ENCODE results near the gene TECPR2. TPM values are rescaled to one million over a fixed set of nuclear protein-coding genes. Genes with fewer than 3 reads are reported as not detected.

TECPR2 gene
- total RNA-seq, 2 donors from 2014 or later = 27.7 to 28.0 TPM

- Histone ChIP-seq H3K9ac (ENCODE audit: extremely low read depth, low read length, poor library complexity, severe bottlenecking) (no peak overlapping the region), H3K27ac (ENCODE audit: low read depth, low read length) (no peak overlapping the region), H3K9me3 (ENCODE audit: control insufficient read depth, low read length) (peaks cover 6% of the 10 kb centered on the region), H3K4me1 (ENCODE audit: control insufficient read depth, insufficient read depth, low read length) (no peaks in the 10 kb centered on the region), H3K27me3 (ENCODE audit: control insufficient read depth, insufficient read depth, low read length, poor library complexity, severe bottlenecking) (no peaks in the 10 kb centered on the region), H3K4me3 (ENCODE audit: low read length) (no peak overlapping the region), H3K36me3 (ENCODE audit: control insufficient read depth, insufficient read depth, low read length) (no peaks in the 10 kb centered on the region)
- no peak for DNase-seq
- H3K4me3 Mint-ChIP-seq = no peak overlapping the region
- H3K9me3 Mint-ChIP-seq = peaks cover under 1% of the 10 kb centered on the region
- H3K27ac Mint-ChIP-seq = no peak overlapping the region
- peaks cover 24% of the 10 kb centered on the region for H3K36me3 Mint-ChIP-seq (ENCODE audit: low read depth)
- 98 to 100% methylated on average over 1 to 2 of the region's 2 CpGs for WGBS, 2 experiments (ENCODE audit: insufficient coverage in 1 of 2, insufficient read length in 1 of 2)
- no peaks in the 10 kb centered on the region for H3K4me1 Mint-ChIP-seq
- no peak for TF ChIP-seq CTCF (conservative IDR thresholded peaks at IDR 0.05)
- no peaks in the 10 kb centered on the region for H3K27me3 Mint-ChIP-seq (ENCODE audit: insufficient read depth)
These were observed 110.8 kb downstream of the TECPR2 start for GRCh38 chr14:102473559-102473958.

- H3K36me3 Mint-ChIP-seq (ENCODE audit: low read depth) = peaks cover 26% of the 10 kb centered on the region
- WGBS, 2 experiments (ENCODE audit: insufficient coverage in 1 of 2, insufficient read length in 1 of 2) = 96 to 100% methylated on average over 2 to 5 of the region's 5 CpGs
- TF ChIP-seq CTCF (conservative IDR thresholded peaks at IDR 0.05) = no peak
- H3K4me3 Mint-ChIP-seq = no peak overlapping the region
- H3K4me1 ChIP-seq (ENCODE audit: control insufficient read depth, insufficient read depth, low read length) = no peaks in the 10 kb centered on the region
- H3K9me3 Mint-ChIP-seq = no peaks in the 10 kb centered on the region
- no peak overlapping the region for H3K4me3 ChIP-seq (ENCODE audit: low read length)
- no peak overlapping the region for H3K27ac ChIP-seq (ENCODE audit: low read depth, low read length)
- H3K27ac Mint-ChIP-seq = no peak overlapping the region
- H3K9me3 ChIP-seq (ENCODE audit: control insufficient read depth, low read length) = no peaks in the 10 kb centered on the region
- no peaks in the 10 kb centered on the region for H3K4me1 Mint-ChIP-seq
- H3K27me3 ChIP-seq (ENCODE audit: control insufficient read depth, insufficient read depth, low read length, poor library complexity, severe bottlenecking) = no peaks in the 10 kb centered on the region
- H3K9ac ChIP-seq (ENCODE audit: extremely low read depth, low read length, poor library complexity, severe bottlenecking) = no peak overlapping the region
- H3K36me3 ChIP-seq (ENCODE audit: control insufficient read depth, insufficient read depth, low read length) = no peaks in the 10 kb centered on the region
- no peaks in the 10 kb centered on the region for H3K27me3 Mint-ChIP-seq (ENCODE audit: insufficient read depth)
- DNase-seq = no peak
These were observed 112.2 kb downstream of the TECPR2 start for GRCh38 chr14:102474934-102475333.

DNA sequence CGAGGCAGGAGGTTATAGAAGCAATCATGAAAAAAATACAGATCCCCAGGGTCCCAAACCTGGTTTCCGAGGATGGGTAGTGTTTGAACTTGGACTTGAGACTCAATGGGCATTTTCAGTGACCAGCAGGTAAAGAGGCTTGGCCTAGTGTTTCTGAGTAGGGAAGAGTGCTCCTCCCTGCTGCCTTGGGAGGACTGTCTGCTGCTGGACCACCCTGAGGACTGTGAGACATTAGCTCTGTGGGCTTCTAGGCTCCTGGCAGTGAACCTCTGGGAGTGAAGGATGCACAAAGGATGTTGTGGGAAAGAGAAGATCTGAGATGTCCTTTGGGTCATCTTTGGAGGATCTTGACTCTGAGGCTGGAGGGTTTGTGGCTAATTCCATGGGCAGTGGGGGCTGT, 116.4 kb downstream of the TECPR2 start:
- Histone ChIP-seq H3K4me1 (ENCODE audit: control insufficient read depth, insufficient read depth, low read length) (no peaks in the 10 kb centered on the region), H3K9me3 (ENCODE audit: control insufficient read depth, low read length) (peaks cover 4% of the 10 kb centered on the region), H3K4me3 (ENCODE audit: low read length) (no peak overlapping the region), H3K27ac (ENCODE audit: low read depth, low read length) (no peak overlapping the region), H3K27me3 (ENCODE audit: control insufficient read depth, insufficient read depth, low read length, poor library complexity, severe bottlenecking) (no peaks in the 10 kb centered on the region), H3K9ac (ENCODE audit: extremely low read depth, low read length, poor library complexity, severe bottlenecking) (no peak overlapping the region), H3K36me3 (ENCODE audit: control insufficient read depth, insufficient read depth, low read length) (no peaks in the 10 kb centered on the region)
- H3K36me3 Mint-ChIP-seq (ENCODE audit: low read depth) = peaks cover 39% of the 10 kb centered on the region
- no peak overlapping the region for H3K4me3 Mint-ChIP-seq
- no peak for DNase-seq
- peaks cover 4% of the 10 kb centered on the region for H3K4me1 Mint-ChIP-seq
- 92 to 96% methylated on average over 2 of the region's 2 CpGs for WGBS, 2 experiments (ENCODE audit: insufficient coverage in 1 of 2, insufficient read length in 1 of 2)
- no peak for TF ChIP-seq CTCF (conservative IDR thresholded peaks at IDR 0.05)
- H3K9me3 Mint-ChIP-seq = peaks cover 13% of the 10 kb centered on the region
- no peaks in the 10 kb centered on the region for H3K27me3 Mint-ChIP-seq (ENCODE audit: insufficient read depth)
- H3K27ac Mint-ChIP-seq = no peak overlapping the region
